Measurements from ENCODE around the gene MND1. TPM values are rescaled to one million over a fixed set of nuclear protein-coding genes. Genes with fewer than 3 reads are reported as not detected.

Gene MND1
- total RNA-seq, 2 experiments from 2014 or later, result 32.0 to 36.1 TPM

DNA sequence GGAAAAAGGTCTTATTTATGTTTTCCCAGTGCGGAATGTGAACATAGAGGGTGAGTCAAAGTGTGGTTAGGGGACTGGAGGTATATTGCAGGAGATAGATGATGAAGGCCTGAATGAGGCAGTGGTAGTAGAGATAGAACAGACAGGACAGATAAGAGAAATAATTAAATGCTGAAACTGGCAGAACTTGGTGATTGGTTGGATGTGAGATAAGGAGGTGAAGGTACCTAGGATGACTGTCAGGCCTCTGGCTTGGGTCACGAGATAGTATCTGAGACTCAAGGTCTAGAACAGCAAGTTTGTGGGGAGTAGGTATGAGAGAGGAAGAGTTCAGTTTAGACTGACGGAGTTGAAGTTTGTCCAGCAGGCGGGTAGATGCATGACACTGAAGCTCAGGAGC, 3.5 kb downstream of the MND1 start:
- H3K27me3 Mint-ChIP-seq, result no peaks in the 10 kb centered on the region
- POLR2A ChIA-PET, result no interaction called here
- H3K9me3 Mint-ChIP-seq, result no peaks in the 10 kb centered on the region
- no peak overlapping the region for H3K27ac Mint-ChIP-seq
- no peak overlapping the region for H3K4me3 Mint-ChIP-seq
- DNase-seq, result no peak
- H3K4me1 Mint-ChIP-seq (ENCODE audit: low read depth), result peaks cover 28% of the 10 kb centered on the region
- CTCF ChIA-PET, result interaction anchor here (1.2 to 2.1 kb wide), 3 partner anchors 226 to 296 kb away, joined by 5 to 8 read pairs (median 5); no protein-coding TSS in a partner anchor
- intact Hi-C loops (cut with micrococcal nuclease), result no loop called here
- peaks cover 6% of the 10 kb centered on the region for H3K36me3 Mint-ChIP-seq

DNA sequence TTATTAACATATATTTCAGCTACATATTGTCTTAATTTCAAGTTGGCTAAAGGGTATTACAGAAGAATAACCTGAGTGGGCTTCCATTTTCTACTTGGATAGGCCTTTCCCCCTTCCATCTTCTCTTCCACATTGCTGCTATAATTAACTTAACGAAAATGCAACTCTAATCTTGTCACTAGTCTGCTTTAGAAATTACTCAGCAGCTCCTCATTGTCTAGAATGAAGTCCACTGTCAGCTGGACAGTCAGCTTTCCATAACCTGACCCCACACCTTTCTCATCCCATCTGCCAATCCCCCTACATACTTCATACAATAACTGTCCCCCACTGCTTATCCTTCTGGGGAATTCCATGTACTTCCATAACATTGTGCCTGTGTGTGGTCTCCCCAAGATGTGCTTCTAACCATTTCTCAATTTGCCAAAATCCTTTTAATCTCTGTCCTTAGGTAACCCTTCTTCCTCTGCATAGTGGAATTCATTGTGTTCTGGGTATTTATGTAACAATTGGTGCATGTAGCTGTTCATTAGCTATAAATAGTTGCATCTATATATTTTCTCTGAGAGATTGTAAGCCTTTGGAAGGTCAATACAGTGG, 4.8 kb downstream of the MND1 start:
- Mint-ChIP-seq H3K36me3 (peaks cover 6% of the 10 kb centered on the region), H3K27me3 (no peaks in the 10 kb centered on the region), H3K27ac (no peak overlapping the region), H3K4me3 (no peak overlapping the region), H3K4me1 (ENCODE audit: low read depth) (peaks cover 25% of the 10 kb centered on the region), H3K9me3 (no peaks in the 10 kb centered on the region)
- ChIA-PET POLR2A (interaction anchor here (0.7 kb wide), 1 partner anchor 13 kb away, joined by 4 read pairs; no protein-coding TSS in a partner anchor), CTCF (interaction anchor here (2.1 kb wide), 1 partner anchor 295 kb away, joined by 8 read pairs; no protein-coding TSS in a partner anchor)
- no peak for DNase-seq
- intact Hi-C loops (cut with micrococcal nuclease), result no loop called here

DNA sequence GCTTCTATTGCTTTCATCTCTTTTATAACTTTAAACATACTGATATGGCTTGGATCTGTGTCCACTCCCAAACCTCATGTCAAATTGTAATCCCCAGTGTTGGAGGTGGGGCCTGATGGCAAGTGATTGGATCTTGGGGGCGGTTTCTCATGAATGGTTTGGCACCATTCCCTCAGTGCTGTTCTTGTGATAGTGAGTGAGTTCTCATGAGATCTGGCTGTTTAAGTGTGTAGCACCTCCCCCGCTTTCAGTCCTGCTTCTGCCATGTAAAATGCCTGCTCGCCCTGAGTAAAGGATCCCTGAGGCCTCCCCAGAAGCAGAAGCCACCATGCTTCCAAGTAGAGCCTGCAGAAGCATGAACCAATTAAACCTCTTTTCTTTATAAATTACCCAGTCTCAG, 17.7 kb downstream of the MND1 start:
- H3K4me1 Mint-ChIP-seq (ENCODE audit: low read depth), result peaks cover 16% of the 10 kb centered on the region
- peaks cover 35% of the 10 kb centered on the region for H3K36me3 Mint-ChIP-seq

DNA sequence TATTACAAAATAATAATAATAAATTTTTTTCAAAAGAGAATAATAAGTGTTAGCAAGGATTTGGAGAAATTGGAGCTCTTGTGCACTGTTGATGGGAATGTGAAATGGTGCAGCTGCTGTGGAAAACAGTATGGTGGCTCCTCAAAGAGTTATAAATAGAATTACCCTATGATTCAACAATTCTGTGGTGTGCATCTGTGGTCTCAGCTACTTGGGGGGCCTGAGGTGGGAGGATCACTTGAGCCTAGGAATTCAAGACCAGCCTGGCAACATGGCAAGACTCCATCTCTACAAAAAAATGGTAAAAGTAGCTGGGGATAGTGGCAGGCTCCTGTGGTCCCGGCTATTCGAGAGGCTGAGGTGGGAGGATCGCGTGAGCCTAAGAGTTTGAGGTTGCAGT, 19.6 kb downstream of the MND1 start:
- POLR2A ChIA-PET, result interaction anchor here (1.2 kb wide), 1 partner anchor 19 kb away, joined by 3 read pairs; the partner anchor contains the start of gene MND1
- Mint-ChIP-seq H3K36me3 (peaks cover 41% of the 10 kb centered on the region), H3K4me3 (no peak overlapping the region), H3K9me3 (no peaks in the 10 kb centered on the region), H3K4me1 (ENCODE audit: low read depth) (peaks cover 16% of the 10 kb centered on the region), H3K27ac (no peak overlapping the region), H3K27me3 (no peaks in the 10 kb centered on the region)
- CTCF ChIA-PET, result no interaction called here
- intact Hi-C loops (cut with micrococcal nuclease), result no loop called here
- DNase-seq, result no peak

More for the DNA sequence above, 17.7 kb downstream of the MND1 start:
- Mint-ChIP-seq H3K27ac (no peak overlapping the region), H3K4me3 (no peak overlapping the region), H3K27me3 (no peaks in the 10 kb centered on the region), H3K9me3 (no peaks in the 10 kb centered on the region)
- ChIA-PET CTCF (no interaction called here), POLR2A (no interaction called here)
- DNase-seq, result no peak
- intact Hi-C loops (cut with micrococcal nuclease), result no loop called here

DNA sequence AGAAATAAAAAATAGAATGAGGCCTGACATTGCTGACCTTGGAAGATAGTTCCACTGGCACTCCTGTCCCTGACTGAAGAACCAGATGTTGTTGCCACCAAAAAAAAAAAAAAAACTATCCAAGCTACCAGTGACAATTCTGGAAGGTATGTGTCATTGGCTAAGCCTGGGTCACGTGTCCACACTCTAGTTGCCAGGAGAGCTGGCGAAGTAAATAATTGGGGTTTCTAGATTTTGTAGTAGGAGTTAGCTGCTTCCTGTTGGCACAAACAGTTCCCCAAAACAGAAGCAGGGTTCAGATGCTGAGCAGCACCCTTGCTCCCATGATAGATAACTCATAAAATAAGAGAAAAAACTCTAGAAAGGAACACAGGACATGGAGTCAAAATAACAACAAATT, 20.5 kb downstream of the MND1 start:
- Mint-ChIP-seq H3K27ac (no peak overlapping the region), H3K4me3 (no peak overlapping the region), H3K9me3 (no peaks in the 10 kb centered on the region), H3K36me3 (peaks cover 44% of the 10 kb centered on the region), H3K27me3 (no peaks in the 10 kb centered on the region), H3K4me1 (ENCODE audit: low read depth) (peaks cover 16% of the 10 kb centered on the region)
- intact Hi-C loops (cut with micrococcal nuclease), result no loop called here
- ChIA-PET CTCF (interaction anchor here (0.6 kb wide), 2 partner anchors 179 to 808 kb away, joined by 3 read pairs; no protein-coding TSS in a partner anchor), POLR2A (interaction anchor here (1.1 to 1.2 kb wide), 2 partner anchors 20 to 25 kb away, joined by 3 to 4 read pairs; partner anchors contain the start of gene MND1)
- no peak for DNase-seq

DNA sequence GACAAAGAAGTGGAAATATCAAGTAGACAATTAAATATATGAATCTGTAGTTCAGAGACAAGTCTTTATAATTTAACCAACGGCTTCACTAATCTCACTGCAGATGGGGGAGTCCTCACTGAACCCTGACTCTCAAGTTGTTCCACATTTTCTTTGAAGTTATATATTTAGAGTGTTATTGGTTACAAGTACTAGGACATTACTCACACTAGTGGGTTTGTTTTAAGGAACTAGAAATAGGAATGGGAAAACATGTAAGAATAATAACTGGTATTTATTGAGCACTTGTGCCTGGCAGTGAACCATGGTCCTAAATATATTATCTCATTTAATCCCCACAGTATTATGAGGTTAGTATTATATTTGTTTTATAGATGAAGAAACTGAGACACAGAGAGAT, 22.0 kb downstream of the MND1 start:
- no peak for DNase-seq
- intact Hi-C loops (cut with micrococcal nuclease), result no loop called here
- H3K36me3 Mint-ChIP-seq, result peaks cover 54% of the 10 kb centered on the region
- H3K4me3 Mint-ChIP-seq, result no peak overlapping the region
- H3K27ac Mint-ChIP-seq, result no peak overlapping the region
- CTCF ChIA-PET, result interaction anchor here (1.1 kb wide), 1 partner anchor 383 kb away, joined by 4 read pairs; no protein-coding TSS in a partner anchor
- H3K9me3 Mint-ChIP-seq, result no peaks in the 10 kb centered on the region
- peaks cover 22% of the 10 kb centered on the region for H3K4me1 Mint-ChIP-seq (ENCODE audit: low read depth)
- no peaks in the 10 kb centered on the region for H3K27me3 Mint-ChIP-seq
- POLR2A ChIA-PET, result no interaction called here

DNA sequence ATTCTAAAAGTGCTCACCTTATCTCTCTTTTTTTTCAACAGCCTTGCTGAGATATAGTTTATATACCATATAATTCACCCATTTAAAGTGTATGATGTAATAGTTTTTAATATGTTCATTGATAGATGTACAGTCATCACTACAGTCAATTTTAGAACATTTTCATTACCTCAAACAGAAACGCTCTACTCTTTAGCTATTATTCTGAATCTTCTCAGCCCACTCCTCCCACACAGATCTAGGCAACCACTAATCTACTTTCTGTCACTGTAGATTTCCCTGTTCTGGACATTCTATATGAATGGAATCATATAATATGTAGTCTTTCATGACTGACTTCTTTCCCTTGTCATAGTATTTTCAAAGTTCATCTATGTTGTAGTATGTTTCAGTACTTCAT, 22.6 kb downstream of the MND1 start:
- DNase-seq, result no peak
- ChIA-PET POLR2A (no interaction called here), CTCF (no interaction called here)
- Mint-ChIP-seq H3K9me3 (peaks cover 4% of the 10 kb centered on the region), H3K4me3 (no peak overlapping the region), H3K36me3 (peaks cover 59% of the 10 kb centered on the region), H3K27ac (no peak overlapping the region), H3K4me1 (ENCODE audit: low read depth) (peaks cover 26% of the 10 kb centered on the region), H3K27me3 (no peaks in the 10 kb centered on the region)
- intact Hi-C loops (cut with micrococcal nuclease), result loop anchor here (1.0 kb wide), 1 partner anchor 10 kb away; no protein-coding TSS in a partner anchor

DNA sequence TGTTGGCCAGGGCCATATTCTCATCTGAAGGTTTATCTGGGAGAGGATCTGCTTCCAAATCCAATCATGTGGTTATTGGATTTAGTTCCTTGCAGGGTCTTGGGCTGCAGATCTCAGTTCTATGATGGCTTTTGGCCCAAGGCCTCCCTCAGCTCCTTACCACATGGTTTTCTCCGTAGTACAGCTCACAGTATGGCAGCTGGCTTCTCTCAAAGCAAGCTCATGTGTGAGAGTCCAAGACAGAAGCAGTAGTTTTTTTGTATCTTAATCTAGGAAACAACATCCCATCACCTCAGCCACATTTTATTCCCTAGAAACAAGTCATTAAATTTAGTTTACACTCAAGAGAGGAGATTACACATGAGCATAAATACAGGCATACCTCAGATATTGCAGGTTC, 24.5 kb downstream of the MND1 start:
- Mint-ChIP-seq H3K27me3 (no peaks in the 10 kb centered on the region), H3K9me3 (peaks cover 11% of the 10 kb centered on the region), H3K4me1 (ENCODE audit: low read depth) (peaks cover 23% of the 10 kb centered on the region), H3K4me3 (no peak overlapping the region), H3K36me3 (peaks cover 59% of the 10 kb centered on the region), H3K27ac (no peak overlapping the region)
- no peak for DNase-seq
- ChIA-PET POLR2A (no interaction called here), CTCF (no interaction called here)
- intact Hi-C loops (cut with micrococcal nuclease), result no loop called here

DNA sequence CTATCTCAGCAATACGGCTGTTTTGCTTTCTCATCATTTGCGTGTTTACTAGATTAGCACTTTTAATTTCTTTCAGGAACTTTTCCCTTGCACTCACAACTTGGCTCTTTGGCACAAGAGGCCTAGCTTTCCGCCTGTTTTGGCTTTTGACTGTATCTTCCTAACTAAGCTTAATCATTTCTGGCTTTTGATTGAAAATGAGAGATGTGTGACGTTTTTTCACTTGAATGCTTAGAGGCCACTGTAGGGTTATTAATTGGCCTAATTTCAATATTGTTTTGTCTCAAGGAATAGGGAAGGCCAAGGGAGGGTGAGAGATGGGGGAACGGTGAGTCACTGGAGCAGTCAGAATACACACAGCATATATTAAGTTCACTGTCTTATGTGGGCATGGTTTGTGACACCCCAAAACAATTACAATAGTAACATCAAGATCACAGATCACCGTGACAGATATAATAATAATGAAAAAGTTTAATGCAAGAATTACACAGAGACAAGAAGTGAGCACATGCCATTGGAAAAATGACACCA, 27.3 kb downstream of the MND1 start:
- Mint-ChIP-seq H3K27ac (peak overlapping the region; percentile 6), H3K4me3 (no peak overlapping the region), H3K36me3 (peaks cover 46% of the 10 kb centered on the region), H3K27me3 (no peaks in the 10 kb centered on the region), H3K9me3 (peaks cover 11% of the 10 kb centered on the region), H3K4me1 (ENCODE audit: low read depth) (peaks cover 21% of the 10 kb centered on the region)
- intact Hi-C loops (cut with micrococcal nuclease), result loop anchor here (2.0 kb wide), 1 partner anchor 15 kb away; no protein-coding TSS in a partner anchor
- DNase-seq, result peak; percentile 43
- ChIA-PET CTCF (interaction anchor here (0.6 kb wide), 1 partner anchor 9 kb away, joined by 3 read pairs; no protein-coding TSS in a partner anchor), POLR2A (interaction anchor here (1.3 kb wide), 1 partner anchor 26 kb away, joined by 3 read pairs; no protein-coding TSS in a partner anchor)

DNA sequence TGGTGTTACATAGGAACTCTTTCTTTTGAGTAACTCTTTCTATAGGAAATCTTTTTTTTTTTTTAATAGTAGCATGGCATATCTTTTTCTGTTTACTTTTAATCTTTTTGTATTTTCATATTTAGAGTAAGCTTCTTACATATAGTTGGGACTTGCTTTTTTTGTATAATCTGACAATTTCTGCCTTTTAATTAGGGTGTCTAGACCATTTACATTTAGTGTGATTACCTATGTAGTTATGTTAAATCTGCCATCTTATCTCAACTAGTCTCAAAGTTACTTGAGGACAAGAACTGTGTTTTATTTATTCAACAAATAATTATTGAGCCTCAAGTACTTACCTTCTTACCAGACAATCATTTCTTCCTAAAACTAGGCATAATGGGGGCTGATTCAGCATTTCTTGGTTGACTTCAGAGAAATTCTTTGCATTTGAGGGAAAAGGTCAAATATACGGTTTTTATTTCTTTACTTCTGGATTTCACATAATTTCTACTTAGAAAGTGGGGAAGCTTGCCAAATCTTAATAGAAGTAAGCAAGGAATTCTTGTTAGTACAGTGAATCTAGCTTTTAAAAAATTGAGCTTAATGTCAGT, 28.6 kb downstream of the MND1 start:
- ChIA-PET POLR2A (no interaction called here), CTCF (interaction anchor here (1.1 kb wide), 1 partner anchor 14 kb away, joined by 4 read pairs; no protein-coding TSS in a partner anchor)
- no peak for DNase-seq
- H3K27me3 Mint-ChIP-seq, result no peaks in the 10 kb centered on the region
- peaks cover 11% of the 10 kb centered on the region for H3K9me3 Mint-ChIP-seq
- no peak overlapping the region for H3K27ac Mint-ChIP-seq
- intact Hi-C loops (cut with micrococcal nuclease), result loop anchor here (2.0 kb wide), 1 partner anchor 16 kb away; no protein-coding TSS in a partner anchor
- H3K36me3 Mint-ChIP-seq, result peaks cover 40% of the 10 kb centered on the region
- peaks cover 11% of the 10 kb centered on the region for H3K4me1 Mint-ChIP-seq (ENCODE audit: low read depth)
- H3K4me3 Mint-ChIP-seq, result no peak overlapping the region

DNA sequence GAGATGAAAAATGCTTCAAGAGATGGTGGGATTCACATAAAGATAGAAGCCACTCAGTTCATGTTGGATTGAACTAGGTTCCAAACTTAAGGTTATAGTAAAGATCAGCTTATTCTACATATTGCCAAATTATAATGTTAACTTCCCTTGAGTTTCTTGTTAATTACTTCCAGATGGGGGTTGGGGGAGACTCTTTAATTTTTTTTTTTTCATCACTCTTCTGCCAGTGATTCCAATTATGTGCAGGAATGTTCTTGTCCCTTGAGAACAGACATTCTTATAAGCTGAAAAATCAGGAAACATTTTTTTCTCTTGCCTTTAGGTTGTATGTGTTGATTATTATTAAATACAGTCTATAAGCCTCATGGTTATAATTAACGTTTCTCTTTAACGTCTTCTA, 30.0 kb downstream of the MND1 start:
- peaks cover 11% of the 10 kb centered on the region for H3K9me3 Mint-ChIP-seq
- intact Hi-C loops (cut with micrococcal nuclease), result no loop called here
- no peak overlapping the region for H3K4me3 Mint-ChIP-seq
- peaks cover 11% of the 10 kb centered on the region for H3K4me1 Mint-ChIP-seq (ENCODE audit: low read depth)
- no peak overlapping the region for H3K27ac Mint-ChIP-seq
- DNase-seq, result no peak
- no peaks in the 10 kb centered on the region for H3K27me3 Mint-ChIP-seq
- ChIA-PET CTCF (interaction anchor here (0.6 kb wide), 1 partner anchor 260 kb away, joined by 3 read pairs; no protein-coding TSS in a partner anchor), POLR2A (no interaction called here)
- H3K36me3 Mint-ChIP-seq, result peaks cover 30% of the 10 kb centered on the region

DNA sequence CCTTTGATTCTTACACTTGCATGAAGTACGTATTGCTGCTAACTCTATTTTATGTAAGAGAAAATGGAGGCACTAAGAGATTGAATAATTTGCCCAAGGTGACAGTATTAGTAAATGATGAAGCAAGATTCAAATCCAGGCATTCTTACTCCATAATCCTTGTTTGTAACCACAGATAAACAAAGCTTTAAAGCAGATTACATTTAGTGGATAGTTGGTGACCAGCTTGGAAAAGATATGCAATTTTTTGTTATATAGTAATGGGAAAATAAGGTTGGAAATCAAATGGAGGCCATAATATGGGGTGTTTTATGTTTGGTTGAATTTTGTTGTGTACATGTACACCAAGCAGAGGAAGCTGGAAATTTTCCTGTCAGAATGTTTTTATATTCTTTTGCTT, 30.8 kb downstream of the MND1 start:
- intact Hi-C loops (cut with micrococcal nuclease), result no loop called here
- ChIA-PET CTCF (interaction anchor here (1.1 to 1.2 kb wide), 2 partner anchors 58 to 199 kb away, joined by 3 to 4 read pairs; no protein-coding TSS in a partner anchor), POLR2A (no interaction called here)
- Mint-ChIP-seq H3K36me3 (peaks cover 25% of the 10 kb centered on the region), H3K4me3 (no peak overlapping the region), H3K4me1 (ENCODE audit: low read depth) (peaks cover 11% of the 10 kb centered on the region), H3K27ac (no peak overlapping the region), H3K9me3 (peaks cover 11% of the 10 kb centered on the region), H3K27me3 (no peaks in the 10 kb centered on the region)
- no peak for DNase-seq
